KMS-11 (cell line): ENCODE data around the gene ZNF423.
A peak's percentile ranks its signal among the peaks of the same experiment; 100 is the strongest.

Experiments
- H2AFZ ChIP-seq: fragments of 200-600 bp; sonication (generic); 2 replicates; pipeline ENCODE4 v1.6.1; 2016; ENCODE audit warnings: antibody characterized with exemption, mixed run types, low read depth
- H3K27ac ChIP-seq: fragments of 200-600 bp; sonication (generic); 2 replicates; pipeline ENCODE4 v1.6.1; 2016; ENCODE audit warnings: mild to moderate bottlenecking, mixed run types
- H3K27me3 ChIP-seq: fragments of 200-600 bp; sonication (generic); 2 replicates; pipeline ENCODE4 v1.6.1; 2017; ENCODE audit warnings: mild to moderate bottlenecking, low read depth, mixed run types, moderate library complexity; ENCODE audit not compliant: insufficient read depth
- H3K36me3 ChIP-seq: fragments of 200-600 bp; sonication (generic); 2 replicates; pipeline ENCODE4 v1.6.1; 2017; ENCODE audit warnings: mild to moderate bottlenecking, mixed run types; ENCODE audit not compliant: insufficient read depth
- H3K4me1 ChIP-seq: fragments of 200-600 bp; sonication (generic); 2 replicates; pipeline ENCODE4 v1.6.1; 2016; ENCODE audit warnings: mild to moderate bottlenecking, low read depth, mixed run types; ENCODE audit not compliant: poor library complexity, severe bottlenecking
- H3K4me2 ChIP-seq: fragments of 200-600 bp; sonication (generic); 2 replicates; pipeline ENCODE4 v1.7.0; 2016; ENCODE audit warnings: mild to moderate bottlenecking, mixed run types
- H3K4me3 ChIP-seq: fragments of 200-600 bp; sonication (generic); IDR thresholded peaks from 2 replicates; pipeline ENCODE4 v1.6.1; 2017; ENCODE audit warnings: low read depth, low read length, mixed read lengths; ENCODE audit not compliant: insufficient read depth
- H3K79me2 ChIP-seq: fragments of 200-600 bp; sonication (generic); 2 replicates; pipeline ENCODE4 v1.6.1; 2016; ENCODE audit warnings: low read depth, mixed run types; ENCODE audit not compliant: insufficient read depth
- H3K9ac ChIP-seq: fragments of 200-600 bp; sonication (generic); 2 replicates; pipeline ENCODE4 v1.6.1; 2016; ENCODE audit warnings: mild to moderate bottlenecking, mixed run types
- H4K20me1 ChIP-seq: fragments of 200-600 bp; sonication (generic); 2 replicates; pipeline ENCODE4 v1.6.1; 2016; ENCODE audit warnings: mild to moderate bottlenecking, mixed run types; ENCODE audit not compliant: insufficient read depth
- CTCF ChIP-seq: fragments of 200-600 bp; sonication (generic); conservative IDR thresholded peaks from 2 replicates; pipeline ENCODE4 v1.6.1; 2017; ENCODE audit warnings: low read depth, mild to moderate bottlenecking, antibody characterized with exemption, low read length, moderate library complexity, mixed read lengths

Gene ZNF423

DNA sequence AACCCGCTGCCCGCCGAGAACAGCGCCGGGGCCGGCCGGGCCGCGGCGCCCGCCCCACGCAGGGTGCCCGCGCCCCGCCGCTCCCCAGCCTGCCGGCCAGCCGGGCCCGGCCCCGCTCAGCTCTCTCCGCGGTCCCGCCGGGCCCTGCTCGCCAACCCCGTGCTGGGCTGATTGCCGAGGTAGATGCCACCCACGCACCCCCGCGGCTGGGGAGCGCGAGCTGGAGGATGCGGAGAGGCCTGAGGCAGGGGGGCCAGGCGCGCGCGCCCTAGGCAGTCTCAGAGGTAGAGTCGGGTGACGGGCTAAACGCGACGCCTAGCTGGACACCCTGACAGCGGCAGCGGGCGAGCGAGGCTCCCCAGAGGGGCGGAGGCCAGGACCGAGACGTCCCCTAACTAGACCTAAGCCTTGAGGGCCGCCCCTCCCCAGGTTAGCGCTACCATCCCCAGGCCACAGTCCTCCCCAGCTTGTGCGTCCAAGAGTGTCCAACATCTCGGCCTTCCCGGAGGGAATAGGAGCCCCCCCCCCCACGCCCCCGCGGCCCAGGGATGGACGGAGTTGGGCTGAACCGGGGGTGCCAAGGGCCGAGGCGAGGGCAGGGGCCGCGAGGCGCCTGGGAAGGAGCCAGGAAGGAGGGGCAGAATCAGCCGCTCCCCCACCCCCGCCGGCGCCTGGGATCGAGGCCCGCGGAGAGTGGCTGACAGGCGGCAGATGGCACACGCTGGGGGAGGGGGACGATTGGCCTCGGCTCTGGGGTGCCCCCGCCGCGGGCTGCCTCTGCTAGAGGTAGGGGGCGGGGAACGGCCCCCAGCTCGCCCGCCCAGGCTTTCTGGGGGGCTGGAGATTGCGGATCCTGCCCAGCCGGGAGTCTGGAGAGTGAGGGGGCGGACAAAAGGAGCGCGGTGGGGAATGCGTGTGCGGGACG, 2.5 kb upstream of the ZNF423 start:
- no peaks in the 10 kb centered on the region for H3K36me3 ChIP-seq
- no peak overlapping the region for H3K4me3 ChIP-seq
- no peak overlapping the region for H3K9ac ChIP-seq
- no peak for TF ChIP-seq CTCF
- H3K4me1 ChIP-seq, result peaks cover 4% of the 10 kb centered on the region
- no peaks in the 10 kb centered on the region for H4K20me1 ChIP-seq
- H3K27ac ChIP-seq, result no peak overlapping the region
- H3K27me3 ChIP-seq, result peaks cover 15% of the 10 kb centered on the region; the same call in 1 of the 2 replicates
- no peak overlapping the region for H3K4me2 ChIP-seq
- H2AFZ ChIP-seq, result peak overlapping the region; percentile 79; the same call in 1 of the 2 replicates
- H3K79me2 ChIP-seq, result no peaks in the 10 kb centered on the region

- Histone ChIP-seq H3K27ac (no peak overlapping the region), H3K4me2 (peak overlapping the region; percentile 73), H4K20me1 (no peaks in the 10 kb centered on the region), H3K4me1 (peaks cover 4% of the 10 kb centered on the region), H3K9ac (no peak overlapping the region; the same call in 1 of the 2 replicates), H3K36me3 (no peaks in the 10 kb centered on the region), H2AFZ (peak overlapping the region; percentile 79), H3K27me3 (peaks cover 15% of the 10 kb centered on the region; the same call in 1 of the 2 replicates), H3K79me2 (no peaks in the 10 kb centered on the region), H3K4me3 (no peak overlapping the region)
- peak; percentile 92 for TF ChIP-seq CTCF
Observed at GRCh38 chr16:49857423-49858181, 1.7 kb upstream of the ZNF423 start.

- TF ChIP-seq CTCF, result no peak
- H3K9ac ChIP-seq, result no peak overlapping the region
- H3K4me3 ChIP-seq, result no peak overlapping the region
- no peak overlapping the region for H3K27ac ChIP-seq
- H2AFZ ChIP-seq, result peak overlapping the region; percentile 79
- H3K4me1 ChIP-seq, result peaks cover 4% of the 10 kb centered on the region
- H3K4me2 ChIP-seq, result peak overlapping the region; percentile 84
- H3K36me3 ChIP-seq, result no peaks in the 10 kb centered on the region
- H3K79me2 ChIP-seq, result no peaks in the 10 kb centered on the region
- H4K20me1 ChIP-seq, result no peaks in the 10 kb centered on the region
- peaks cover 11% of the 10 kb centered on the region; the same call in 1 of the 2 replicates for H3K27me3 ChIP-seq
Observed at GRCh38 chr16:49856672-49857330, 889 bp upstream of the ZNF423 start.

- Histone ChIP-seq H3K4me2 (peak overlapping the region; percentile 17; the same call in 1 of the 2 replicates), H3K4me1 (peaks cover 4% of the 10 kb centered on the region), H3K27me3 (peaks cover 15% of the 10 kb centered on the region; the same call in 1 of the 2 replicates)
Observed at GRCh38 chr16:49855280-49855821, 561 bp downstream of the ZNF423 start.

More at GRCh38 chr16:49855280-49855821, 561 bp downstream of the ZNF423 start:
- Histone ChIP-seq H3K9ac (peak overlapping the region; percentile 42; the same call in 1 of the 2 replicates), H3K79me2 (no peaks in the 10 kb centered on the region), H3K36me3 (no peaks in the 10 kb centered on the region), H3K27ac (no peak overlapping the region), H2AFZ (peak overlapping the region; percentile 64), H3K4me3 (no peak overlapping the region), H4K20me1 (no peaks in the 10 kb centered on the region)
- no peak for TF ChIP-seq CTCF
